Endothelial cell of umbilical vein (primary cell): ENCODE results near the gene COL6A3. TPM values are rescaled to one million over a fixed set of nuclear protein-coding genes. Genes with fewer than 3 reads are reported as not detected.

Experiments
- BruUV-seq: library from RNA; stranded (reverse); fragments of 400-500 nt; replicated peaks from 2 replicates; lab custom pipeline; 2021; lab: Mats Ljungman, UMichigan
- CTCF ChIA-PET: fragments of 300-600, 350-600 bp; sonication (Branson Sonifier 250); formaldehyde crosslinking; loops from one replicate; lab custom pipeline; 2021; ENCODE audit warnings: antibody characterized with exemption, inconsistent platforms; lab: Charles Lee
- POLR2A ChIA-PET: fragments of 300-600, 350-600 bp; sonication (Branson Sonifier 250); formaldehyde crosslinking; loops from one replicate; lab custom pipeline; 2021; ENCODE audit warnings: antibody characterized with exemption, inconsistent platforms; lab: Charles Lee
- DNase-seq: peaks from one replicate; pipeline ENCODE4 v3.0.0-alpha.2; 2011; ENCODE audit warnings: low read depth, low spot score
- FAIRE-seq: peaks from 2 replicates; lab custom pipeline; 2011; peaks lifted over from hg19 to GRCh38; lab: Jason Lieb, UNC
- H2AFZ ChIP-seq: 2 replicates; pipeline ENCODE4 v1.6.0; 2012; ENCODE audit warnings: low read depth, low read length, control low read depth, inconsistent platforms
- H3K27ac ChIP-seq: 2 replicates; pipeline ENCODE4 v1.5.1; 2011; ENCODE audit warnings: low read depth, mild to moderate bottlenecking, control low read depth, low read length, moderate library complexity; ENCODE audit not compliant: insufficient read depth
- H3K27me3 ChIP-seq, 2 experiments: 2 replicates each; pipeline versions ENCODE4 v1.6.0 to v1.6.1; 2011; ENCODE audit warnings: low read length in 2 of 2, mixed read lengths in 1 of 2; ENCODE audit not compliant: control insufficient read depth in 2 of 2, insufficient read depth in 2 of 2
- H3K36me3 ChIP-seq, 2 experiments: 2 replicates in 1 of 2; 3 replicates in 1 of 2; pipeline ENCODE4 v1.5.1; 2011; ENCODE audit warnings: low read length in 2 of 2, mild to moderate bottlenecking in 1 of 2, moderate library complexity in 1 of 2; ENCODE audit not compliant: control insufficient read depth in 2 of 2, insufficient read depth in 2 of 2; ENCODE audit errors: extremely low read depth in 1 of 2
- H3K4me1 ChIP-seq: 3 replicates; pipeline ENCODE4 v1.5.1; 2011; ENCODE audit warnings: mild to moderate bottlenecking, low read length; ENCODE audit not compliant: control insufficient read depth, insufficient read depth; ENCODE audit errors: extremely low read depth
- H3K4me2 ChIP-seq: 2 replicates; pipeline ENCODE4 v1.6.1; 2011; ENCODE audit warnings: low read length, control low read depth, mixed read lengths; ENCODE audit not compliant: insufficient read depth
- H3K4me3 ChIP-seq, 3 experiments: fragments of 200-600 bp in 1 of 3; sonication (generic), shearing (Covaris generic) in 1 of 3; replicated peaks in 1 of 3; 2 replicates each; pipeline ENCODE4 v1.5.1; 2011 to 2016; ENCODE audit warnings: control low read depth in 3 of 3, low read length in 3 of 3, mild to moderate bottlenecking in 2 of 3, inconsistent platforms in 1 of 3, low read depth in 1 of 3, moderate library complexity in 1 of 3; ENCODE audit not compliant: insufficient read depth in 1 of 3
- H3K79me2 ChIP-seq: 2 replicates; pipeline ENCODE4 v1.6.0; 2012; ENCODE audit warnings: low read length, inconsistent platforms; ENCODE audit not compliant: control insufficient read depth, insufficient read depth
- H3K9ac ChIP-seq: replicated peaks from 2 replicates; pipeline ENCODE3; 2011; ENCODE audit warnings: low read length, control low read depth; ENCODE audit not compliant: insufficient read depth; ENCODE audit errors: extremely low read depth
- H3K9me1 ChIP-seq: replicated peaks from 3 replicates; pipeline ENCODE4 v1.6.0; 2011; ENCODE audit warnings: mild to moderate bottlenecking, low read length; ENCODE audit not compliant: control insufficient read depth, insufficient read depth; ENCODE audit errors: extremely low read depth
- H3K9me3 ChIP-seq: replicated peaks from 2 replicates; pipeline ENCODE4 v1.5.1; 2012; ENCODE audit warnings: low read length, inconsistent platforms; ENCODE audit not compliant: control insufficient read depth, insufficient read depth
- H4K20me1 ChIP-seq: replicated peaks from 2 replicates; pipeline ENCODE3; 2011; ENCODE audit warnings: mild to moderate bottlenecking, low read length; ENCODE audit not compliant: control insufficient read depth, insufficient read depth; ENCODE audit errors: extremely low read depth
- CTCF ChIP-seq, 2 donors: IDR thresholded peaks; 1 replicate in 1 of 2; 2 replicates in 1 of 2; pipeline ENCODE4 v1.5.1; 2011; ENCODE audit warnings: low read length in 2 of 2, mild to moderate bottlenecking in 2 of 2, moderate library complexity in 2 of 2, control low read depth in 1 of 2, inconsistent platforms in 1 of 2, low read depth in 1 of 2; ENCODE audit not compliant: insufficient read depth in 1 of 2; ENCODE audit errors: extremely low read depth in 1 of 2
- EZH2 ChIP-seq: IDR thresholded peaks from 2 replicates; pipeline ENCODE4 v1.6.1; 2012; ENCODE audit warnings: borderline replicate concordance, low read depth, mild to moderate bottlenecking, moderate library complexity, low read length, inconsistent platforms; ENCODE audit not compliant: severe bottlenecking
- FOS ChIP-seq: IDR thresholded peaks from 2 replicates; pipeline ENCODE4 v1.6.1; 2011; ENCODE audit warnings: mild to moderate bottlenecking, low read length, moderate library complexity, borderline replicate concordance; ENCODE audit not compliant: insufficient read depth
- GATA2 ChIP-seq: IDR thresholded peaks from 2 replicates; pipeline ENCODE4 v1.7.0; 2011; ENCODE audit warnings: low read depth, mild to moderate bottlenecking, moderate library complexity, mixed read lengths, low read length; ENCODE audit not compliant: insufficient read length, insufficient read depth
- JUN ChIP-seq: IDR thresholded peaks from 2 replicates; pipeline ENCODE4 v1.6.1; 2011; ENCODE audit warnings: borderline replicate concordance, low read depth; ENCODE audit not compliant: insufficient read length, insufficient read depth
- MAX ChIP-seq: IDR thresholded peaks from 2 replicates; pipeline ENCODE4 v1.6.1; 2011; ENCODE audit not compliant: insufficient read depth, insufficient read length
- MYC ChIP-seq: IDR thresholded peaks from one replicate; pipeline ENCODE4 v1.6.1; 2011; ENCODE audit warnings: mild to moderate bottlenecking, low read depth, low read length
- dilution Hi-C: fragments of 300-500 bp; cut with MboI; formaldehyde crosslinking; loops from one replicate; pipeline ENCODE4 v1.15.0; 2019; ENCODE audit warnings: low sequenced_read_pairs; ENCODE audit not compliant: extremely low pct_ligation_motif_present
- intact Hi-C: fragments of 100-400 bp; cut with micrococcal nuclease; formaldehyde crosslinking; loops from one replicate; pipeline ENCODE4 v1.10.0; 2022
- polyA plus RNA-seq, 4 experiments: library from polyadenylated mRNA; depleted of rRNA in 3 of 4; stranded (reverse) in 3 of 4; unstranded in 1 of 4; fragments of >200 nt; gene quantifications; 2 replicates each; pipeline versions ENCODE4 v1.2.1 to v1.2.3, GENCODE V29; 2011 to 2012; ENCODE audit warnings: missing spikeins in 1 of 4
- total RNA-seq: library from RNA; stranded (reverse); gene quantifications from 2 replicates; pipeline ENCODE4 v1.2.3, GENCODE V29; 2021

COL6A3 gene
- total and polyA plus RNA-seq, 2 donors (not counting 3 experiments of a cell fraction or from before 2014, with no cell fraction given), result 0.03 TPM; not detected in 1

DNA sequence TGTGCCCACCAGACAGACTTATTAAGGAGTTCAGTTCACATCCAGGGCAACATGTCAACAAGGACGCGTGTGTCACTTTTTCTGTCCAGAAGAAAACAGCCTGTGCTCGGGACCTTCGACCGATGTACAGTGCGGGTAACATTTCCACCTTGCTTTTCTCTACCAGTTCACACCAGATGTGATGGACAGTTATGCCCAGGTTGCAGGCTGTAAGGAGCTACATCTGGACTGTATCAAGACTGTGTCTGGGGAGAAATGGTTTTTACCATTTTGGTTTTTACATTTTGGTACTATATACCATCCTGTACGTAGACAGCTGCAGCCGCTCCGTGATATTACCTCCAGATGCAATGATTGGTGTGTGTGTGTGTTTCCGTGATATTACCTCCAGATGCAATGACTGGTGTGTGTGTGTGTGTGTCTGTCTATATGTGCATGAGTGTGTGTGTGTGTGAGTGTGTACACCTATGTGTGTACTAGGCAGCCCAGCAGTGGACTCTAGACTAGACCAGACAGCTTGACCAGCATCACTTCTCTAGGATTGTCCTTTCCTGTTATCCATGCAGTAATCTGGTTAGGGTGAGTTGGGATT is 118.0 kb downstream of the COL6A3 start:
- Histone ChIP-seq H3K4me3 (no peak overlapping the region), H3K9me1 (no peaks in the 10 kb centered on the region), H2AFZ (no peak overlapping the region), H3K27ac (no peak overlapping the region), H3K4me1 (peaks cover 29% of the 10 kb centered on the region), H3K79me2 (no peaks in the 10 kb centered on the region), H3K9ac (no peak overlapping the region), H3K4me2 (no peak overlapping the region), H3K36me3 (no peaks in the 10 kb centered on the region), H4K20me1 (no peaks in the 10 kb centered on the region), H3K9me3 (no peaks in the 10 kb centered on the region), H3K27me3 (peaks cover 3 to 10% of the 10 kb centered on the region in 2 experiments)
- FAIRE-seq (no peak), DNase-seq (no peak)
- ChIA-PET CTCF (no interaction called here), POLR2A (no interaction called here)
- TF ChIP-seq MAX (no peak), MYC (no peak), GATA2 (no peak), EZH2 (no peak), FOS (no peak), CTCF (IDR thresholded peaks at IDR 0.05; ENCODE audit: extremely low read depth in 1 of 2, insufficient read depth in 1 of 2, low read depth in 1 of 2, low read length in 2 of 2) (no peak), JUN (no peak)
- intact Hi-C loops (no loop called here), dilution Hi-C loops (no loop called here)
- no TSS peak for BruUV-seq
